Stimulated activated CD8-positive, alpha-beta memory T cell treated with anti-CD3 and anti-CD28 coated beads, Interleukin-15, amount 100 ng/mL, for 48 hours (primary cell): Measurements from ENCODE around the gene C1QC.

Source experiments
- DNase-seq, 2 donors: peaks; one replicate each; pipeline ENCODE4 v3.0.0-alpha.2; 2020; ENCODE audit warnings: low read depth in 2 of 2

C1QC gene

DNA sequence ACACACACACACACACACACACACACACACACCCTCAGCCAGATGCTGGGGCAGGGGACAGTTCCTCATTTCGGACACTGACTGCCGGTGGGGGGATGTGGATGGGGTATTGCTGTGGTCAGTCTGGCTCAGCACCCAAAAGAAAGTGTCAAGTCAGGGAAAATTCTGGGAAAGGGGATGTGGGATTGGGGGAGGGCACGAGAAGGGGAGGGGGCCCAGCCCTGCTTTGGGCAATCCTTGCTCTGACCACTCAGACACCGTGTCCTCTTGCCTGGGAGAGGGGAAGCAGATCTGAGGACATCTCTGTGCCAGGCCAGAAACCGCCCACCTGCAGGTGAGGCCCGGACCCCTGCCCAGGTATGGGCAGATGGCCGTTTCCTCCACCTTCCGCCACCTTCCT, at the start of gene C1QC:
C1QC (plus strand) TSS at position 253 of the 400 bp plus-strand sequence. CDS start 391 bp downstream, outside the sequence.
- DNase-seq: no peak

DNA sequence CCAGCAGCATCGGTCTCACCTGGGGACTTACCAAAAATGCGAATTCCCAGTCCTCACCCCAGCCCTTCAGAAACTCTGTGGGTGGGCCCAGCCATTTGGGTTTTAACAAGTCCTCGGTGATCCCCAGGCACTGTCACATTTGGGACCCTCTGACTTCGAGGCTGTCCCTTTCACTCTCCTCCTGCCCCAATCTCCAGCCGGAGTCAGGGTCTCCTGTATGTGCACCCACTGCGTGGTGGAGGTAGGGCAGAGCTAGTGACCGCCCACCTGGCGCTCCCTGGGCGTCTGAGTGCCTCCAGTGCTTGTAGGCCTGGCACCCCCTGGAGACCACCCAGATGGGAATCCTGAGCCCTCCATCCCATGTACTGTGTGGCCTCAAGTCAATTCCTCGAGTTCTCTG, 49.0 kb upstream of the C1QC start:
- no peak for DNase-seq

DNA sequence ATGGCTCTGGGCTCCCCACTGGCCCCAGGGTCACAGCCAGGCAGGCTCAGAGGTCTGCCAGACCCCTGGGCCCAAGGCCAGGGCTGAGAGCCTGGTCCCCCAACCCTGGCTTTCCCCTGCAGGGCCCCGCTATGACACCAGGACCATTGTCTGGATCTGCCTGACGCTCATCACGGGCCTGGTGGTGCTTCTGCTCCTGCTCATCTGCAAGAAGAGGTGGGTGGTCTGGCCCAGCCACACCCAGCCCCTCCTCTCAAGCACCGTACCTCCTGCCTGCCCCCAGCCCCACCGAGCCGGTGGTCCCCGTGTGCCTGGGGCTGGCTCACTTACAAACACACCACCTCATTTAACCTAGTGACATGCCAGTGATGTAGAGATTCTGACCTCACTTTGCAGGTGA, 48.3 kb upstream of the C1QC start:
- no peak for DNase-seq

DNA sequence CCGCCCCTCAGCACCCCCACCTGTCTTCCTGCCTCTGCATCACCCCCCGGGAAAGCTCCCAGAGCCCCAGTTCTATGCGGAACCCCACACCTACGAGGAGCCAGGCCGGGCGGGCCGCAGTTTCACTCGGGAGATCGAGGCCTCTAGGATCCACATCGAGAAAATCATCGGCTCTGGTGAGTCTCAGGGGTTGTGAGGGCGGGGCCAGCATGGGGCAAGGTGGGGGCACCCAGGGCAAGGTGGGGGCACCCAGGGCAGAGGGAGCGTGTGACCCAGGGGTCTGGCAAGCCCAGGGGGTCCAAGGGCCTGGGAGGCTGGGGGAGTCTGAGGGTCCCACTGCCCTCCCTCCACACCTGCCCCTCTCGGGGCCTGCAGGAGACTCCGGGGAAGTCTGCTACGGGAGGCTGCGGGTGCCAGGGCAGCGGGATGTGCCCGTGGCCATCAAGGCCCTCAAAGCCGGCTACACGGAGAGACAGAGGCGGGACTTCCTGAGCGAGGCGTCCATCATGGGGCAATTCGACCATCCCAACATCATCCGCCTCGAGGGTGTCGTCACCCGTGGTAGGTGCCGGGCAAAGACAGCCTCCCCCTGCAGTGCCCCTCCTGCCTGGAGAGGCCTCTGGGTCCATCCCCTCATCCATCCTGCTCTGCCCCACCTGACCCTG, 46.0 kb upstream of the C1QC start:
- DNase-seq: no peak

DNA sequence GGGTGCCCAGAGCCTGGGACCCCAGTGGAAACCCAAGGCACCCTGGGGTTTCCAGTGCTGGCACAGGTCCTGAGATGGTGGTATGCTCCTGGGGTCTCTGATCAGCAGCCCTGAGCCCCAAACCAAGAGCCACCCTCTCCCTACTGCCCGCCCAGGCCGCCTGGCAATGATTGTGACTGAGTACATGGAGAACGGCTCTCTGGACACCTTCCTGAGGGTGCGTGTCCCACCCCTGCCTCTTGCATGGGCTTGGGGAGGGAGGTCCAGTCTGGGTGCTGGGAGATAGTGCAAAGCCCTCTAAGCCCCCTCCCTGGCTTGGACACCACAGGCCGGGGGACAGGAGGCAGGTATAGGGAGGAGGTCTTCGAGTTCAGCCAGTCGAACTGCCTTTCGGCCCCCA, 45.4 kb upstream of the C1QC start:
- no peak for DNase-seq

DNA sequence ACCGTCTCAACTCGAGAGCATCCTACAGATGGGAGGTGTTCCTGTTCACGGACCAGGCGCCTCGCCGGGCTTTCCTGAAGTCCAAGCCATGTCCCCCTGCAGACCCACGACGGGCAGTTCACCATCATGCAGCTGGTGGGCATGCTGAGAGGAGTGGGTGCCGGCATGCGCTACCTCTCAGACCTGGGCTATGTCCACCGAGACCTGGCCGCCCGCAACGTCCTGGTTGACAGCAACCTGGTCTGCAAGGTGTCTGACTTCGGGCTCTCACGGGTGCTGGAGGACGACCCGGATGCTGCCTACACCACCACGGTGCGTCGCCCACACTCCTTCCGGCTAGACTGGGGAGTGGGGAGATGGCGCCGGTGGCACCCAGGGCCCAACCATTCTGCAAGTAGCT, 44.7 kb upstream of the C1QC start:
- DNase-seq: no peak

DNA sequence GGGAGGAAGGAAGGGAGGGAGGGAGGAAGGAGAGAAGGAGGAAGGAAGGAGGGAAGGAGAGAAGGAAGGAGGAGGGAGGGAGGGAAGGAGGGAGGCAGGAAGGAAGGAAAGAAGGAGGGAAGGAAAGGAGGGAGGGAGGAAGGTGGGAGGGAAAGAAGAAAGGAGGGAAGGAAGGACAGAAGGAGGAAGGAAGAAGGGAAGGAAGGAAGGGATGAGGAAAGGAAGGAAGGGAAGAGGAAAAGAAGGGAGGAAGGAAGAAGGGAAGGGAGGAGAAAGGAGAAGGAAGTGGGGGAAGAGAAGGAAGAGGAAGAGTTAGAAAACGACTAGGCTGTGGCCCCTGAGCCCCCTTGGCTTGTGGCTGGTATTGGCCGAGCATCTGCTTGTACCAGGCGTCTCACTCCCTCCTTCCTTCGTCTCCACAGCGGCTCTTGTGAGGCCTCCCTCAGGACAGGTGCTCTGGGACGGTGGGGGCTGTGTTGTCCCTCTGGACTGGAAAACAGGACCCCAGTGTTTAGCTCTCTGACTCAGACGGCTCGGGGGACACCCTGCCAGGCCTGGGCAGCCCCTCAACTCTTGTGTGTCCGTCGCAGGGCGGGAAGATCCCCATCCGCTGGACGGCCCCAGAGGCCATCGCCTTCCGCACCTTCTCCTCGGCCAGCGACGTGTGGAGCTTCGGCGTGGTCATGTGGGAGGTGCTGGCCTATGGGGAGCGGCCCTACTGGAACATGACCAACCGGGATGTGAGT, 43.2 kb upstream of the C1QC start:
- no peak for DNase-seq

DNA sequence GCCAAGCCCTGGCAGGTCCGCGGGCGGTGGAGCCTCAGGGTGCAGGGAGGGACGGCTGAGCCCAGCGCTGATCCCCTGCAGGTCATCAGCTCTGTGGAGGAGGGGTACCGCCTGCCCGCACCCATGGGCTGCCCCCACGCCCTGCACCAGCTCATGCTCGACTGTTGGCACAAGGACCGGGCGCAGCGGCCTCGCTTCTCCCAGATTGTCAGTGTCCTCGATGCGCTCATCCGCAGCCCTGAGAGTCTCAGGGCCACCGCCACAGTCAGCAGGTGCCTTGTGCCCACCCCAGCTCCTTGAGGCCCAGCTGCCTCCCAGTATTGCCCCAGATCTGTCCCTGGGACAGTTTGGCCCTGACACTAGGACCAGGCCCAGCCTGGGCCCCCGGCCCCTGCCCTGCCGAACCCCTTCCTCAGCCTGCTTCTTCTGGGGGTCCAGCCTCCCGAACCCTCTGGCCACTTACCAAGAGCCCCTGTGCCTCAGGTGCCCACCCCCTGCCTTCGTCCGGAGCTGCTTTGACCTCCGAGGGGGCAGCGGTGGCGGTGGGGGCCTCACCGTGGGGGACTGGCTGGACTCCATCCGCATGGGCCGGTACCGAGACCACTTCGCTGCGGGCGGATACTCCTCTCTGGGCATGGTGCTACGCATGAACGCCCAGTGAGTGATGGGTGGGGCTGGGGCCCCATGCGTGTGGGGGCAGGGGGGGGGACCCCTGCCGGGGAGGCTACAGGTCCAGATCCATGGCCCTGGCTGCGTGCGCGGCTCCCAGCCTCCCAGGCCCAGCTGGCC, 42.4 kb upstream of the C1QC start:
- DNase-seq: no peak

DNA sequence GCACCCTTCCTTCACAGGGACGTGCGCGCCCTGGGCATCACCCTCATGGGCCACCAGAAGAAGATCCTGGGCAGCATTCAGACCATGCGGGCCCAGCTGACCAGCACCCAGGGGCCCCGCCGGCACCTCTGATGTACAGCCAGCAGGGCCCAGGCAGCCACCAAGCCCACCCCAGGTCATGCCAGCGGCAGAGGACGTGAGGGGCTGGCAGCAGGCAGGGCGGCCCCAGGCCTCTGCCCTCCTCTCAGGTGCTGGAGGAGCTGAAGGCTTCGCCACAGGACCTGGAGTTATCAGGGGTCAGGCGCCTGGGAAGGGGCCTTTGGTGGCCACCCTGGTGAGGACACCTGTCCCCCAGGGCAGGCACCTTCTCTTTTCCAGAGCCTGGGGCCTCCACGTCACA, 41.8 kb upstream of the C1QC start:
- DNase-seq: no peak

DNA sequence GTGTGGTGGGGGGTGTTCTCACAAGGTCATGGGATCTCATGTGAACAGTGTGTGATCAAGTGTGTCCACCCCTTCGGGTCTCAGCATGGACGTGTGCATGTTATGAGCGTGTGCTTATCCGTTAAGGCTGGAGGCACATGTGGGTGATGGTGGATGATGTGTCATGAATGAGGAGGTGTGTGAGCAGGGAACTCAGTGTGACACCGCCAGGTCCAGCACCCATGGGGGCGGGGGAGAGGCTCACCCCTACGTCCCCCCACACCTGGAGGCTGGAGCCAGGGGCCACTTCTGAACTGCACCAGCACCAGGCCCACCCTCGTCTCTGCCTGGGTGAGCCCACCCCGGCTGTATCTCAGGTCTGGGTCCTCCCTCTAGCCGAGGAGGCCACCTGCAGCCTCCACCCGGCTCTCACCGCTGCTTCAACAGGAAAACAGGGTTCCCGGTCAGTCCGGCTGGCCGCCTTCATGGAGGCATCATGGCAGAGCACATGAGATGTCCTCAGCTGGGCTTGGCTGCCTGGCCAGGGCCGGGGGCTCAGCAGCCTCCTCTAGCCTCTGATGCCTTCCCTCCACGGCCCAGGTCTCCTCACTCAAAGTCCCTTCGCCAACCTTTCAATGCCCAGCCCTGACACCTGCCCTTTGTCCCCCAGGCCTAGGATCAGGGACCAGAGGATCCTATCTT, 41.2 kb upstream of the C1QC start:
- no peak for DNase-seq

DNA sequence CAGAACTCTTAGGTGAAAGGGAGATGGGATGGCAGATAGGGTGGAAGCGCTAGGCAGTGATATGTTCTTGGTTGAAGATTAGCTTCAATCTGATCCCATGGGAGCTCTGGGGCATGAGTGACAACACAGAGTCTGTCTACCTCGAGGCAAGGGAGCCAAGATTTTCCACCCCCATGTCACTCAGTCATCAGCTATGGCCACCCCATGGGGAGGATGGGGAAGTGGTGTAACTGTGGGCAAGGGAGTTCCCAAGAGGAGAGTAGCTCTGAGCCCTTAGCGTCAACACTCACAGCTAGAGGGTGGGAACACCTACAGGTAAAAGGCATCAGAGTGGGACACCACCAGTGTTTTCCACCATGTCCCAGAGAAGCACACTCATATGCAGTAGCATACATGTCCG, 37.3 kb upstream of the C1QC start:
- no peak for DNase-seq

DNA sequence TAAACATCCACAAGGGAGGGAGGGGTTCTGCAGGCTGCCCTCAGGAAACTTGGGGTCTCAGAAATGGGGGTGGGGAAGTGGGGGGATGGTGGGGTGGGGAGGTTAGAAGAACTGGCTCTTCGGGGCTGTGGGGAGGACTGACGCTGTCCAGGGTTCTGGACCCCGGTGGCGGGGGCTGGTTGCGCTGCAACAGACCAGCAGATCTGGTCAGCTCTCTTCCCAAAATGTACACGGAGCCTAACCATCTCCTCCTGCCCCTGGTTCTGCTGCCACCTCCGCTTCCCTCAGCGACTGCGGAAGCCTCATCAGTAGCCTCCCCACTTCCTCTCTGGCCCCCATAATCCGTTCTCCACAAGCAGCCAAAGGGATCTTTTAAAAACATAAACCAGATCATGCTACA, 36.3 kb upstream of the C1QC start:
- DNase-seq: no peak

DNA sequence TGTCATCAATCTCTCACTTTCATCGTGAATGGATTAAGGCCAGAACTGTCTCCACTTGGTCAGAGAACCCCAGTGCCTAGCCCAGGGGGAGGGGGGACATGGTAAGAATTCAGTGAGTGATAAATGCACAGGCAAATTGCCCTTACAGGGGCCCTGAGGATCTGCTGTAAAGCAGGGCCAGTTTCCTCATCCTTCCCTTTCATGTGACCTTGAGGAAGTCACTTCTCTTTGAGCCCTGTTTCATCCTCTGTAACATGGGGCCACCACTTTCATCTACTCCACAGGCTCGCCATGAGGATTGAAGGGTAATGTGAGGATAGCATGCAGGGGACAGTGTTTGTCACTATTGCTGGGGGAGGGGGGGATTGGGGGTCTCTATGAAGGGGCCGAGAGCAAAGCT, 35.1 kb upstream of the C1QC start:
- no peak for DNase-seq

DNA sequence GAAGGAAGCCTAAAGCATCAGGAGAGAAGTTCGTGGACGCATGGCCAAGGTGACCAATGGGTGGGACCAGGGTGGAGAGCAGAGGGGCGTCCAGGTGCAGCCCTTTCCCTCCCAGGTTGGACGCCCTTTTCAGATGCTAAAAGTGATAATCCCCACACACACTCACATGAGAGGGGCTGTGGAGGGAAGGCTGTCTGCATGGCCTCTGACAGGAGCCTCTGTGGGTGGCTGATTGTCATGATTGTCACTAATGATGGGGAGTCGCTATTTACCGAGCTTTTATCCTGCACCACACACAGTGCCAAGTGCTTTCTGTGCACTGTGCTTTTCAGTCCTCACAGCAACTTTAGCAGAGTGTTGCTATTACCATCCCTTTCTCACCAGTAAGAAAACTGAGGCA, 34.1 kb upstream of the C1QC start:
- DNase-seq: no peak

DNA sequence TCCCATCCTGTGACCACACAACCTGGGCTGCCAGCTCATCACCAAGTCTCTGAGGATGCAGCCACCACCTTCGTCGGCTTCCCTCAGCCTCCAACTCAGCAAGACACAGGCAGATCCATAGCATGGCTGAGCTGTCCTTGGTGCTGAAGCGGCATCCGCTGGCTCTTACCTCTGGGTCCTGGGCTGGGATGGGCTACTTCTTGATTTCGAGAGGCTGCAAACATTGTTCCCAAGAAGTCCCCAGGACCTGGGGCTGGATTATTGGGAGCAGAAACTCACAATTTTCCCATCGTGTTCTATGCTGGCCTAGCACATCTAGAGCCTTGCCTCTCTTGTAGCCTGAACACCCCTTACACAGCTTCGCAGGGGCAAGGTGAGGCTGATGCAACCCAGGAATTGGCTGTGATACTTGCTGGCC, 31.9 kb upstream of the C1QC start:
- no peak for DNase-seq

DNA sequence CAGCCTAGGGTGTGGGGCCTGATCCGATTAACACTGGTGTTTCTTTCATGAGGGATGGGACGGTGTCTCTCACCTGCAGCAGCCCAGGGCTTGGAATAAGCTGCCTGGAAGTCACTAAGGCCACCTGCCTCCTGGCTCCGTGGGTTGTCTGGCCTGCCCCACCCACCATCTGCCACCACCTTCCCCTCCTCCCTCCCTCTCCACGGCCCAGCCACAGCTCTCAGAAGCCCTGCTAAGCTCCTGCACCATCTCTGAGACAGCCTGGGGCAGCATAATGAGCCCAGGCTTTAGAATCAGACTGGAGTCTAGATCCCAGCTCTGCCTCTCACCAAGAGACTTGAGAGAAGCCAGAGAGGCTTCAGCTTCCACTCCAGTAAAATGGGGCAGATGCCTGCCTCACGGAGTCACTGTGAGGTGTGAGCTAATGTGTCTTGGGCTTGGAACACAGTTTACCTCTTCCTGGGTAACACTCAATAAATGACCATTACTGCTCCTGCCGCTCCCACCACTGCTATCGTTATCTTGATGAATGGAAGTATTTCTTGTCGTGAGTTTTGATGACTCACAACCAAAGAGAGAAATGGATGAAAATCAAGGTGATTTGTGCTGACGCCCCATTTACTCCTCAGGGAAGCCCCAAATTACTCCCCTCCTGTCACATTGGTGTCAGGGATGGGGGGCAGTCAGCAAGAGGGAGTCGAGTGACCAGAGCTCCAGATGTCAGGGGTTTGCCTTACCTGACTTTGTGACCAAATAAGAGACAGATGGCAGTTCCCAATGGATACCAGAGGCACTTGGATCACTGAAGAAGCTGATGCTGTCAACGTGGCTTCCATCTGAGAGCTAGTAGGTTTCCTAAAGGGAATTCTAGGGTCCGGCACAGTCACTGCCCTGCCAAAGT, 30.5 kb upstream of the C1QC start:
- no peak for DNase-seq

DNA sequence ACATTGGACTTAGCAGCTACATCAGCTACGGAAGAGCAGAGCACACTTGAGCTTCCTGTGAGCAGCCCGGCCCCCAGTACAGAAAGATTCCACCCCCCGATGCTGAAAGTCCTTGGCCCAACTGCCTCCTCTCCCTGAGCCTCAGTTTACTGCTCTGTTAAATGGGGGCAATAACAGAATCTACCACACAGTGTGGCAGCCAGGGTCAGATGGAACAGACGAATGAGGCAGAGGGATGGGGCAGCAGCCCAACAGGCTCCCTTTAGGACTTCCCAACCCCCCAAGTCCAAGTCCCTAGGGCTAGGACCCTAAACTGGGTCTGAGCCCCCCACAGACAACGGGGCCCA, 29.9 kb upstream of the C1QC start:
- DNase-seq: no peak

DNA sequence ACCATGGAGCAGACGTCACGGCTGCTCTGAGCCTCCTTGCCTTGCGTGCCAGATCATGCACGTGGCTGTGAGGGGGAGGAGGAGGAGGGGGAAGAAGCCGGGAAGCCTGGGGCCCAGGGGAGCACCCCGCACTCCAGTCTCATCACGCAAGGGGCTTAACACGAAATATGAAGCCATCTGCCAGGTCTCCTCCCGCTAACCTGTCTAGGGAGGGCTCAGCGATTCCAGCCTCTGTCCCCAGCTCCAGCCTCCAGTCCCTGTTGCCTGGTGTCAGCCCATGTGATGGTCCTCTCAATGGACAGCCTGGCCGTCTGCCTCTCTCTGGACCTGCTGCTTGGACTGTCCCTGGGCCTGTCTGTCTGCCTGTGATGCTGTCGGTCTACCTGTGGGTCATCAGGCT, 29.5 kb upstream of the C1QC start:
- no peak for DNase-seq

DNA sequence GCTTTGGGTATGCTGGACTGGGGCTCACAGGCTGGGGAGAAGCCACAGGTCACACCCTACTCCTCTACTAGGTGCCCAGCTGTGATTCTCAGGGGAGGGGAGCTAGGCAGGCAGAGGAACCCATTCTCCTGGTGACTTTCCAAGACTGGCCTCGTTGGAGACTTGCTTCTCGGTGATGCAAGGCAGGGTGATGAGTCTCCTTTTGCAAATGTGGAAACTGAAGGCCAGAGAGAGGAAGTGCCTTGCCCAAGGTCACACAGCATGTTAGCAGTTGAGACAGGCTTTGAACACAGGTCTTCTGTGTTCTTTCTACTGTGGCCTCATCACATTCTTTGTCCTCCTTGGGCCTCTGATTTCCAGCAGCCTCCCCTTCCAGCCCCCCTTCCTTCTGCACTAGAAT, 27.5 kb upstream of the C1QC start:
- no peak for DNase-seq

DNA sequence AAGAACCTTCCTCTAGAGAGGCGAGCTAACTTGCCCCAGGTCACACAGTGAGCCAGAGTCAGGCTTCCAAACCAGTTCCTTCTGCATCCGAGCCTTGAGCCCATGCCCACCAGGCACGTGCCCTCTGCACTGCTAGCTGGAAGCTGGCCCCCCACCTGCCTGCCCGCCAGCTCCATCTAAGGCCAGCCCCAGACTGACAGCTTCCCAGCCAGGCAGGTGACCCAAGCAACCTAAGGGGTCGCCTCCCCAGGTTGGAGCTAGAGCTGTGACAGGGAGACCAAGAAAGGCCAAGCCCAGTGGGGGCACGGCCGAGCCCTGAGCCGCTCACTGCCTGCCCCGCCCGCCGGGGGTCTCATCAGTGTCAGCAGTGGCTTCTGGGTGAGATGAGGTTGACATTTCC, 26.9 kb upstream of the C1QC start:
- no peak for DNase-seq

DNA sequence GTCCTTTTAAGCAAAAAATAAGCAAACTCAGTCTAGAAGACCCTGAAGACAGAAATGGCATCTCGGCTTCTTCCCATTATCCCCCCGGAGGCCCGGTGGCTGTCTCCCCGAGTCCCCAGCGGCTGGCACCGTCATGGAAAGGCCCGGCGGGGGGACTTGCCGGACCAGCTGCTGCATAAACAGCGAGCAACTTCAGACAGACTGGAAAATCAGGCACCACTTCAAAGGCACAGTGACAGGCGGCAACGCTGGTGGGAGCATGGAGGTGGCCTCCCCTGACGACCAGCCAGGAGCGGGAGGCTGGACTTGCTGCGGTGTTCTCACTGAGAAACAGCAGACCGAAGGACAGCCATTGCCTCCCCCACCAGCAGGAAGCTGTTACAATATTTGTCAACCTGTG, 25.4 kb upstream of the C1QC start:
- DNase-seq: no peak
